Esophagus squamous epithelium (tissue), 4 donors: Measurements from ENCODE around the gene GANAB.

Experiments used
- CTCF ChIP-seq, 6 experiments: fragments of 450-650 bp in 4 of 6; fragments of 200-600 bp in 2 of 6; sonication (generic) in 2 of 6; IDR thresholded peaks; one replicate each; pipeline ENCODE4 v1.5.1; 2016 to 2019; ENCODE audit warnings: antibody characterized with exemption in 6 of 6, mild to moderate bottlenecking in 4 of 6, moderate library complexity in 4 of 6
- POLR2A ChIP-seq, 4 donors: fragments of 450-650 bp; IDR thresholded peaks; one replicate each; pipeline ENCODE4 v1.6.1; 2017; ENCODE audit warnings: antibody characterized with exemption in 4 of 4, mild to moderate bottlenecking in 4 of 4, moderate library complexity in 3 of 4

GRCh38 chr11:62669420-62670161 is 23.2 kb upstream of the GANAB start:
- TF ChIP-seq CTCF (IDR thresholded peaks at IDR 0.05) = no peak
- TF ChIP-seq POLR2A (IDR thresholded peaks at IDR 0.05) = no peak
